Measurements from ENCODE around the gene BSG.
A peak's percentile ranks its signal among the peaks of the same experiment; 100 is the strongest.
"Not testable (repeated sequence)": the region's sequence is repeated elsewhere in the genome, so short reads cannot be mapped to it uniquely, and the experiment has no call there.

The BSG gene

DNA sequence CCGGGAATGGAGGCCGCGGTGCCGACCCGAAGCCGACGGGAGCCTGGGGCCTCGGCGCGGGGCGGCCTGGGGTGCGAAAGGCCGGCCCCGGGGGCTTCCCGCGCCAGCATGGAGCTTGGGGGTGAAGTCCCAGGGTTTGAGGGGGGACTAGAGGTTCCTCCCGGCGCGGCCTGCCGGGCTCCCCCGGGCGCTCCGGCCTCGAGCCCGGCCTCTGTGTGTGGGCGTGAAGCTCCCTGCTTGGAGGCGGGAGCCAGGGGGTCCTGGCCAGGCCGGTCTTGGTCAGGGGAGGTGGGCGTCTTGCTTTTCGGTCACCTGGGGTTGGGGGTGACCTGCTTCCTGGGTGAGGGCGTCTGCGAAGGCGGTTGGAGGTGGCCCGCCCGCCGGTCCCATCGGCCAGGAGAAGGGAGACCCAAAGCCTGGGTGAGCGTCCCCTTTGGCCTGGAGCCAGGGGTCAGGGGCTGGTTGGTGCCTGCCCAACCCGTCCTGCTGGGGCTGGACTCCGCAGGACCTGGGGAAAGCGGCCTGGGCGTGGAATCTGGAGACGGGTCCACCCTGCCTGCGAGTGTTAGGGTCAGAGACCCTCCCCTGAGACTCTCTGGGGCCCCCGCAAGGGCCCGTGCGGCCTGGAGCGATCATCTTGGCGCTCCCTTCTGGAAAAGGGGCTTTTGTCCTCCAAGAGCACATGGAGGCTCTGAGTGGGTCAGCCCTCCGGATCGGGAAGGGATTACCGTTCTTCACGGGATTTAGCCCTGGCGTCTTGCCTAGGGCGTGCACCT is 535 bp downstream of the BSG start:
- DNase-seq = no peak

DNA sequence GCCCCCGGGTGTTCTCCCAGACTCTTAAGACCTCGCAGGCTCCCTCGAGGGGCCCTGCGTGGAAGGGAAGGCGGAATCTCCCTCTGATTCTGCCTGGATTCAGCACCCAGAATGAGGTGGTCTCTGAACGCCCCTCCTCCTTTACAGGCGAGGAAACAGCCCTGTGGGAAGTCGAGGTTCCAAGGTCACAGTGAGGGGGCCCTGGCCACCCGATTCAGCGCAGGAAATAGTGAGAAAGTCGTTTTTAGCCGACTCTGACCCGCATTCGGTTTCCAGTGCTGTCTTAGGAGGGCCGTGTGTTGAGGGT is 1.1 kb downstream of the BSG start:
- DNase-seq = no peak

- no peak for DNase-seq
Measured at GRCh38 chr19:574658-575526, 2.5 kb downstream of the BSG start.

DNA sequence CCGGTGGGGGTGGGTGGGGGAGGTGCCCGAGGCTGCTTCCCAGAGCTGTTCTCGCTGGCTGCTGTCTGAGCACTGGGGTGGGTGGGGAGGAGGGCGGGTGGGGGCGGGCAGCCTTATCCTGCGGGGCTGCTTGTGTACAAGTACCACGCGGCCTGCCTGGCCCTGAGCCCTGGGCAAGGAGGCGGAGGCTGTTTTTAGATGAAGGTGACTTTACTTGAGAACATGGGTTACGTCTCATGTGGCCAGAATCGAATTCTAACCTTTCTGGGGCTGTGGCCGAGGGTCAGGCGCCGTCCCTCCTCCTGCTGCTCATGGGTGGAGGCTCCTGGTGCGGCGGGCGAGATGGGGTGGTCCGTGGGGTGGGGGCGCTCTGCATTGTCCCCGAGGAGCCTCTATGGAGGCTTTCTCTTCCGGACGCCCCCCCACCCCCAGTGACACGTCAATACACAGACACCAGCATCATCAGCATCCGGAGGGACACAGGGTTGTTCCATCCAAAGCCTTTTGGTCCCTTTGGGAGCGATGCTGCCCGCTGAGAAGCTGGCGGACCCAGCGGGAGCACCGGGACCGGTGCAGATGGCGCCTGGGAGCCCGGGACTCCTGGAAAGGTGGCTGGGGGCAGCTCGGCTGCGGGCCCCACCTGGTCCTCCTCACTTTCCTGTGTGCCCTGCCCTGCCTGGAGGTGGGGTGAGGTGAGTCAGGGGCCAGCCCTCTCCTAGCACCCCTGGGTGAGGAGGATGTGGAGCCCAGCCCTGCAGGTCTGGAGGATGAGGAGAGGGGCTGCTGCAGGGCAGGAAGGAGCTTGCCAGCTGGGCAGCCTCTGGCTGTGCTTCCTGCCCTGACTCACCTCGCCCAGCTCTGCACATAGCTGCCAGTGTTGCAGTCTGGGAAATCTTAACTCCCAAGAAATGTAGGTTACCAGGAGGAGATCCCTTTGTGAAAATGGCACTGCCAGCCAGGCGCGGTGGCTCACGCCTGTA is 3.4 kb downstream of the BSG start:
- DNase-seq = no peak

- DNase-seq = no peak
Measured at GRCh38 chr19:576768-577438, 4.5 kb downstream of the BSG start.

- no peak for DNase-seq
Measured at GRCh38 chr19:577439-578392, 5.3 kb downstream of the BSG start.

- no peak for DNase-seq
Measured at GRCh38 chr19:579111-579841, 6.9 kb downstream of the BSG start.

- no peak for DNase-seq
Measured at GRCh38 chr19:579842-580155, 7.4 kb downstream of the BSG start.

- no peak for DNase-seq
Measured at GRCh38 chr19:580274-580835, 8.0 kb downstream of the BSG start.

DNA sequence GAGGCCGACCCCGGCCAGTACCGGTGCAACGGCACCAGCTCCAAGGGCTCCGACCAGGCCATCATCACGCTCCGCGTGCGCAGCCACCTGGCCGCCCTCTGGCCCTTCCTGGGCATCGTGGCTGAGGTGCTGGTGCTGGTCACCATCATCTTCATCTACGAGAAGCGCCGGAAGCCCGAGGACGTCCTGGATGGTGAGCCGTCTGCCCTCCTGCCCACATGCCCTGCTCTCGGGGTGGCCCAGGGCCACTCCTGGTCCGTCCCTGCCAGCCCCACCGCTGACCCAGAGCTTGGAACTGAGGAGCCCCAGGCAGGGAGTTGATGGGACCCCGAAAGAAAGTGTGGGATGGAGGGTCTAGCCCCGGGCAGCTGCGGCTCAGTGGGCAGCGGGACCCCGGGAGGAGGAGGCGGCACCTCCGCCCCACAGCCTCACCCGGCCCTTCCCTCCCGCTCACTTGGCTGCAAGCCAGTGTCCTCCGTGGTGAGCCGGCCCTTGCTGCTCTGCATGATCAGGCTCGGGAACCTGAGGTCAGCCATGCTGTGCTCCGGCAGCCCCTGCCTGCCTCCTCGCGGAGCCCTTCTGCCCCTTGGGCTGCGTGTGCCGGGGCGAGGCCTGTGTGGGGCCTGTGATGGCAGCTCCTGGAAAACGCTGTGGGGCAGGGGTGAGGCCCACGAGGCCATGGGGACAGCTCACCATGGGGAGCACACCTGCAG is 9.2 kb downstream of the BSG start:
- no peak for DNase-seq

- no peak for DNase-seq
Measured at GRCh38 chr19:582497-583197, 10.3 kb downstream of the BSG start.

DNA sequence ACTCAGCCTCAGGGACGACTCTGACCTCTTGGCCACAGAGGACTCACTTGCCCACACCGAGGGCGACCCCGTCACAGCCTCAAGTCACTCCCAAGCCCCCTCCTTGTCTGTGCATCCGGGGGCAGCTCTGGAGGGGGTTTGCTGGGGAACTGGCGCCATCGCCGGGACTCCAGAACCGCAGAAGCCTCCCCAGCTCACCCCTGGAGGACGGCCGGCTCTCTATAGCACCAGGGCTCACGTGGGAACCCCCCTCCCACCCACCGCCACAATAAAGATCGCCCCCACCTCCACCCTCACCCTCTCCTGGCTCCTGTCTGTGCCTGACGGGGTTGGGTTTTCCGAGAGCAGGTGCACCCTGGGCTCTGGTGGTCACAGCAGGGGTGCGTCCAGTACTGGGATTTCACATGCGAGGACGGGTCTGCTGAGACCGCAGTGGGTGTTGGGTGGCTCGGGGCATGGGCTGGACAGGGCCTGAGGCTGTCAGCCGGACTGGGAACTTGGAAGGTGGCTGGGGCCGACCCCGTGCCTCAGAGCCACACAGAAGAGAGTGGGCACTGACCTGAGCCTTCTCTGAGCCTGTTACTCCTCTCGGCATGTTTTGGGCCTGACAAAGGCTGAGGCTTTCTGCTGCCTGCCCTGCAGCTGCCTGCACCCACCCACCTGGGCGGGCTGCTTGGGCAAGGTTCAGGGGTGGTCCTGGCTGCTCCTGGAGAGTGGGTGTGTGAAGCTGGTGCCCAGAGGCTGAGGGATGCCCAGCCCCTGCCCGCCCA is 11.0 kb downstream of the BSG start:
- DNase-seq = no peak

- DNase-seq = no peak
Measured at GRCh38 chr19:583968-584239, 11.5 kb downstream of the BSG start.

DNA sequence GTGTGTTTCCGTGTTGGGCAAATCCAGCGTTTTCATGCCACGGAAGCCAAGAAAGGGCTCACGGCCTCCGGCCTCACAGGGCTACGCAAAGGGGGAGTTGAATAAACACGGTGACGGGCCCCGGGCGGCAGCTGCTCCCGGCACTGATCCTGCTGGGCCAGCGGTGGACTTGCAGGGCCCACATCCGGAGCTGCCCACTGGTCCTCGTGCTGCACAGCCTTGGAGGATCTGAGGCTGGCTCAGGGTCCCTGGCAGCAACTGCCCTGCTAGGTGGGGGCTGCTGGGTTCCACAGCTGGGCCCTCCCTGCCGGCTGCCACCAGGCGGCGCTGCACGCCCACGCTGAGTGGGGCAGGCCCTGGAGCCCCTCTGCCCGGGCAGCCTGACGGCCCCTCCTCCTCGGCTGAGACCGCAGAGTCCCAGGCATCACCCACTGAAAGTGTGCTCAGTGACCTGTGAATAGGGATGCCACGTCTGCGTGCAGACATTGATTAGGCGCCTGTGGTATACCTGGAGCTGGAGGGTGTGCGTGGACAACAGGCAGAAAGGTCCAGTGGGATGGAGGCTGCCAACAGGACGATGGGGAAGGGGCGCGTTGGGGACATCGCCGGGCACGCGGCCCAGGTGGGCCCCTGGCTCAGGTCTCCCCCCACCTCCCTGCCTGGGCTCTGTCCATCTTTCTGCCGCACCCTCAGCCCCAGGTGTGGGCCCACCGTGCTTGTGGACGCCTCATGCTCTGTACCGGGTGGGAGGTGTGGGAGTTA is 12.0 kb downstream of the BSG start:
- DNase-seq = no peak

DNA sequence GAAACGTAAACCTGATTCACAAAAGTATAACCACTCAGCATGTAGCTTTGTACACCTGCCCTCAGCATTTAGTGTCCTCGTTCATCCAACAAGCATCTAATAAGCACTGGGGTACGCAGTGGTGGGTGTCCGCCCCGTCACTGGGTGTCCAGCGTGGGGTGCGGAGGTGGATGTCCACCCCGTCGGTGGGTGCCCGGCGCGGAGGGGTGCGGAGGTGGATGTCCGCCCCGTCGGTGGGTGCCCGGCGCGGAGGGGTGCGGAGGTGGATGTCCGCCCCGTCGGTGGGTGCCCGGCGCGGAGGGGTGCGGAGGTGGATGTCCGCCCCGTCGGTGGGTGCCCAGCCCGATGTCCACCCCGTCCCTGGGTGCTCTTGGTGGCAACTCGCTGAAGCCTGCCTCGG is 12.8 kb downstream of the BSG start:
- not testable (repeated sequence) for DNase-seq

DNA sequence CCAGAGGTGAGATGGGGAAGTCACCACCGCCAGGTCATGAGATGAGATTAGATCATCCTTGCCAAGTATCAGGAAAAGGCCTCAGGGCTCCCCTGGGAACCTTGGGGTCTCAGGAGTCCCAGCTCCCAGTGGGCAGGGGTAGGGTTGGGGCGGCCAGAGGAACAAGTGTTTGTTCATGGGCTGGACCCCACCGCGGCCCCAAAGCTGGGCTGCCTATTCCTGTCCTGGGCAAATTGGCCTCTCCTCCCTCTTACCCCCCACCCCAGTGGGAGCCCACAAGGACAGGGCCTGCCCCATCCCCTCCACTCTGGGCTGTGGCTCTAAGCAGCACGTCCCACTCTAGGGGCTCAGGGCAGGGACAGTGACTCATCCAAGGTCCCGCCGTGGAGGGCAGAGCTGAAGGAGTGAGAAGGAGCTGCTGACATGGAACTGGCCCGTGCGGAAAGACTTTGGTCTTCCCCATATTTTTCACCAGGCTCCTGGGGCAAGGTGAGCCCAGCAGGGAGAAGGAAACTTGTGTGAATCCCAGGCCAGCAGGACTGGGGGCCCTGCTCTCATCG is 13.2 kb downstream of the BSG start:
- DNase-seq = no peak

DNA sequence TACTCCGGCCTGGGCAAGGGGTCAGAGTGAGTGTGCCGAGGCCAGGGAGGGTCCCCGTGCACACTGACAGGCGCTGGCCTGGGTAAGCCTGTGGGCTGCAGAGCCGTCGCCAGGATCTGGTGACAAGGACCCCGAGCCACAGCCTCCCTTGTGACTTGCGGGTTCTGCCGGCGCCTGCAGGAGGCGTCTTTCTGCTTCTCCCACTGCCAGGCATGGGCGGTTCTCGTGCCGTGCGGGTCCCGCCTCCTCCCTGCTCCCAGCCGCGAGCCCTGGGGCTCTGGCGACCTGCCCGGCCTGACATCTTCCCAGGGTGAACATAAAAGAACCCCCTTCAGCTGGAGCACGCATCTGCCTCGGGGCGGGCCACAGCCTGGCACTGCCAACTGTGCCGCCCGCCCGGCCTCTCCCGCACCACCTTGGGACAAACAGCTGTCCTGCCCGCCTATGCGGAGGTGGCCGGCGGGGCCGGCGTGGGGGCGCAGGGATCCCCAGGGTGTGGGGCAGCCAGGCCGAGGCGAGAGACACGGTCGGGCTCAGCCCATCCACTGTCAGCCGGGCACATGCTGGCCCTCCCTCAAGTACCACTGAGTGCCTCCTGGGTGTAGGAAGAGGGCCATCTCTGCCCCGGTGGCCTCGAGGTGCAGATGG is 15.8 kb downstream of the BSG start:
- DNase-seq = peak; percentile 40 to 64

Data from NCI-H187 (cell line).